GM21447 (cell line): ENCODE measurements around the gene FOXP2.
"Not testable (repeated sequence)": the region's sequence is repeated elsewhere in the genome, so short reads cannot be mapped to it uniquely, and the experiment has no call there.

ENCODE experiments used
- ATAC-seq: cut with Tn5 transposase; IDR thresholded peaks from one replicate; pipeline ENCODE4 v1.9.1; 2021; ENCODE audit not compliant: unreplicated experiment

The FOXP2 gene

GRCh38 chr7:114574384-114574783 lies 159.8 kb downstream of the FOXP2 start:
- no peak for ATAC-seq

DNA sequence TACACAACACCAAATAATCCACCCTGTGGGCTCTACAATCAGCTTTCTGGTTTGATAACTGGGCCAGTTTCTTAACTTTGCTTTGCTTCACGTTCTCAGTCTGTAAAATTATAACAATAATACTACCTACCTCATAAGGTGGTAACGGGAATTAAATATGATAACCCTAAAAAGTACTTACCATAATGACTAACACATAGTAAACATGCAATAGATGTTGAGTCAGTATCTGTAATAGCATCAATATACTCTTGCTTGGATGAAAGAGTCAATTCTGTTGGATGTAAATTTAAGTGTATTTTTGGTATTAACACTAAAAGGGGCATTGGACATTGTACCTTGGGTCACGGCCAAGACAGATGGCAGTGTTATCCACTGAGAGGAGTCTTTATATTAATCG lies 160.5 kb downstream of the FOXP2 start:
- no peak for ATAC-seq

DNA sequence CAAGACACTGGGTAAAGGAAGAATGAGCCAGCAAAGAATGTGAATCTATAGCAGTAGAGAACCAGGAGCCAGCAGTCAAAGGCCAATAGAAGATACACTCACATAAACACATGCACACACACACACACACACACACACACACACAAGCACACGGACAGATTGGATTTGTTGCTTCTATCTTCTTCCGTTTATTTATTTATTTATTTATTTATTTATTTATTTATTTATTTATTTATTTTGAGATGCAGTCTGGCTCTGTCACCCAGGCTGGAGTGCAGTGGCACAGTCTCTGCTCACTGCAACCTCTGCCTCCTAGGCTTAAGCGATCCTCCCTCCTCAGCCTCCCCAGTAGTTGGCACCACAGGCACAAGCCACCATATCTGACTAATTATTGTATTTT lies 166.3 kb downstream of the FOXP2 start:
- not testable (repeated sequence) for ATAC-seq

GRCh38 chr7:114588506-114588905 lies 173.9 kb downstream of the FOXP2 start:
- no peak for ATAC-seq

GRCh38 chr7:114589436-114589835 lies 174.8 kb downstream of the FOXP2 start:
- ATAC-seq, result no peak

GRCh38 chr7:114590298-114590697 lies 175.7 kb downstream of the FOXP2 start:
- no peak for ATAC-seq

- ATAC-seq, result no peak
Measured at GRCh38 chr7:114598946-114599345, 184.3 kb downstream of the FOXP2 start.

GRCh38 chr7:114606100-114606499 lies 191.5 kb downstream of the FOXP2 start:
- no peak for ATAC-seq

GRCh38 chr7:114608822-114609221 lies 194.2 kb downstream of the FOXP2 start:
- not testable (repeated sequence) for ATAC-seq

- ATAC-seq, result no peak
Measured at GRCh38 chr7:114620208-114620607, 205.6 kb downstream of the FOXP2 start.

GRCh38 chr7:114622221-114622620 lies 207.6 kb downstream of the FOXP2 start:
- no peak for ATAC-seq

GRCh38 chr7:114623146-114623545 lies 208.5 kb downstream of the FOXP2 start:
- ATAC-seq, result no peak

GRCh38 chr7:114627231-114627630 lies 212.6 kb downstream of the FOXP2 start:
- no peak for ATAC-seq

GRCh38 chr7:114628362-114628761 lies 213.7 kb downstream of the FOXP2 start:
- ATAC-seq, result no peak

DNA sequence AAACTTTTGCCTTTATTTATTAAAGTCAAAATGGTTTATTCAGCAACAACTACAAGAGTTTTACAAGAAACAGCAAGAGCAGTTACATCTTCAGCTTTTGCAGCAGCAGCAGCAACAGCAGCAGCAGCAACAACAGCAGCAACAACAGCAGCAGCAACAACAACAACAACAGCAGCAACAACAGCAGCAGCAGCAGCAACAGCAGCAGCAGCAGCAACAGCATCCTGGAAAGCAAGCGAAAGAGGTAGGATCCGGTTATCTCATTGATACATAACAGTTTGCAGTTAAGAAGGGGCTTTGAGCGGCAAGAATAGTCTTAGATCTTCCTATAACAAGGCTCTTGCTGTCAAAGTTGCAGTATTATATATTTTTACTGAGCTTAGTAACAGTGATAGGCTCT lies 215.1 kb downstream of the FOXP2 start:
- no peak for ATAC-seq

- no peak for ATAC-seq
Measured at GRCh38 chr7:114630201-114630990, 215.8 kb downstream of the FOXP2 start.

DNA sequence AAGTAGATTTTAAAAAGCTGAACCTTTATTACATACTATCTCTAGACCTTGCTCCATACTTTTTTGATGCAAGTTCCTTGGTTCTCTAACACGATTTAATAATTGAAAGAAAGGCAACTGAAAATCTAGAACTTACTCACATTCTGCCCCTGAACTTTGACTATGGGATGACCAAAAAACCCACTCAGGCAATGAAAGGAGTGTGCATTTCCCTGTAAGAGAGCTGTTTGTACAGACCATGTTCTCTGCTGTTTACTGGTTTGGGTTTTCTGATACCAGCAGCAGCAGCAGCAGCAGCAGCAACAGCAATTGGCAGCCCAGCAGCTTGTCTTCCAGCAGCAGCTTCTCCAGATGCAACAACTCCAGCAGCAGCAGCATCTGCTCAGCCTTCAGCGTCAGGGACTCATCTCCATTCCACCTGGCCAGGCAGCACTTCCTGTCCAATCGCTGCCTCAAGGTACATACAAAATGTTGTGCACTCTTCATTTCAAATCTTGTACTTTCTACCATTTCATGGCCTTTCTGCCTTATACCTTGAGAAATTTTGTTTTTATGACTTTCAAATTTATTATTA lies 216.7 kb downstream of the FOXP2 start:
- ATAC-seq, result no peak

DNA sequence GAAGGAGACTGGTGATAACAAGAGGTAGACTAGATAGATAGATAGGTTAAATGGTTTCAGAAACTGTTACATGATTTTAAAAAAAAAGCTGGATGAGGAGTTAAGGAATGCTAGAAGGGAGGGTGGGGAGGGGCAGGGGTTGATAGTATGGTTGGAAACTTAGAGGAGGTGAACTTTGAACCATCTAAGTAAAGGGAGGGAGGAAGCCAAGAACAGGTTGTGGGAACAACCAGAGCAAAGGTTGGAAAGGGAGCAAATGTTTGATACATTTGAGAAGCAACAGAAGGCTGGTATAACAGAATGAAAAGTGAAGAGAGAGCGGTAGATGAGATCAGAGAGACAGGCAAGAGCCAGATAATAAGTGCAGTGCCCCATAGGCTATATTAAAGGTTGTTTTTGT lies 224.8 kb downstream of the FOXP2 start:
- no peak for ATAC-seq

DNA sequence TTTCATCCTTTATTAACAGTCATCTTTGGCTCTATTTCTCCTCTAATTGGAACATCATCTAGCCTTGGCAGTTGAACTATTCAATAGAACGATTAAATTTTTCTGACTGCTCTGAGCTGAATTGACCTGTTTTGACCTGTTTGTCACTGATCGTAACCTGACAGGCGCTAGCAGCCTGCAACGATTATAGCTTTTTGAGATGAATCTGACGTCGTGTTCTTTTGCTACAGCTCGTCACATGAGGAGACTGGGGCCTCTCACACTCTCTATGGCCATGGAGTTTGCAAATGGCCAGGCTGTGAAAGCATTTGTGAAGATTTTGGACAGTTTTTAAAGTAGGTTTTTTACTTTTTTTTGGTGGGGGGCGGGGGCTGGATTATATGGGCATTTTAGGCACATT lies 229.8 kb downstream of the FOXP2 start:
- no peak for ATAC-seq

GRCh38 chr7:114645451-114645850 lies 230.8 kb downstream of the FOXP2 start:
- no peak for ATAC-seq

GRCh38 chr7:114647518-114647917 lies 232.9 kb downstream of the FOXP2 start:
- ATAC-seq, result no peak

DNA sequence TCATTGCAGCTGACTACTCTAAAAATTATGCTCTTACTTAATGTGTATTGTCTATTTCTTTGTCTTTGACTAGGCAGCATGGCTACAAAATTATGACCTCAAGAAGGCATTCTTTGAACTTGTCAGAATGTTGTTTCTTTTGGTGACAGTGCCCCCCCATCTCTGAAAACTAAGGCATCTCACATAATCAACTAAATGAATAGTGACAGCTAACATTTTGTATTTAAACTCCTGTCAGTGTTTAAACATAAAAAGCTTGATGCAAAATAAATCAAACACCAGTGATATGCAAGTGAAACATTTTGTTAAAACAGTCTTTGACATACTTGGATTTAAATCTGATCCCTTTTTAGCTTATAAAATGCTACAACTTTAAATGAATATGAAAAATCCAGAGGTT lies 233.5 kb downstream of the FOXP2 start:
- ATAC-seq, result no peak

GRCh38 chr7:114648680-114649079 lies 234.1 kb downstream of the FOXP2 start:
- no peak for ATAC-seq
